Type B pancreatic cell (in vitro differentiated cells): Measurements from ENCODE around the gene MBD3L1. TPM values are rescaled to one million over a fixed set of nuclear protein-coding genes. Genes with fewer than 3 reads are reported as not detected.

Experiments used
- DNase-seq: peaks from one replicate; pipeline ENCODE4 v3.0.0; 2021; ENCODE audit warnings: mixed read lengths; ENCODE audit not compliant: unreplicated experiment; ENCODE audit errors: extremely low spot score
- H3K27ac Mint-ChIP-seq: 2 replicates; pipeline ENCODE4 v1.8.0; 2021; ENCODE audit warnings: mild to moderate bottlenecking, mixed read lengths
- H3K27me3 Mint-ChIP-seq: 2 replicates; pipeline ENCODE4 v1.8.0; 2021; ENCODE audit warnings: mixed read lengths
- H3K36me3 Mint-ChIP-seq: 2 replicates; pipeline ENCODE4 v1.8.0; 2021; ENCODE audit warnings: mixed read lengths
- H3K4me1 Mint-ChIP-seq: one replicate; pipeline ENCODE4 v1.8.0; 2021; ENCODE audit warnings: mixed read lengths; ENCODE audit not compliant: unreplicated experiment
- H3K4me3 Mint-ChIP-seq: 2 replicates; pipeline ENCODE4 v1.8.0; 2021; ENCODE audit warnings: mild to moderate bottlenecking, mixed read lengths
- H3K9me3 Mint-ChIP-seq: 2 replicates; pipeline ENCODE4 v1.8.0; 2021; ENCODE audit warnings: mixed read lengths
- total RNA-seq: library from RNA; stranded (reverse); gene quantifications from 2 replicates; pipeline ENCODE4 v1.2.1, GENCODE V29; 2021; ENCODE audit warnings: low replicate concordance
- TF ChIP-seq, protein P1 (sequence below): fragments of 200-600 bp; sonication (generic); conservative IDR thresholded peaks from 2 replicates; pipeline ENCODE4 v1.5.0; 2021; ENCODE audit warnings: antibody characterized with exemption, mild to moderate bottlenecking

The MBD3L1 gene
- total RNA-seq, 1 donor from 2014 or later = not detected

- H3K4me3 Mint-ChIP-seq = peak overlapping the region; percentile 89
- no peaks in the 10 kb centered on the region for H3K27me3 Mint-ChIP-seq
- TF ChIP-seq, protein P1, sequence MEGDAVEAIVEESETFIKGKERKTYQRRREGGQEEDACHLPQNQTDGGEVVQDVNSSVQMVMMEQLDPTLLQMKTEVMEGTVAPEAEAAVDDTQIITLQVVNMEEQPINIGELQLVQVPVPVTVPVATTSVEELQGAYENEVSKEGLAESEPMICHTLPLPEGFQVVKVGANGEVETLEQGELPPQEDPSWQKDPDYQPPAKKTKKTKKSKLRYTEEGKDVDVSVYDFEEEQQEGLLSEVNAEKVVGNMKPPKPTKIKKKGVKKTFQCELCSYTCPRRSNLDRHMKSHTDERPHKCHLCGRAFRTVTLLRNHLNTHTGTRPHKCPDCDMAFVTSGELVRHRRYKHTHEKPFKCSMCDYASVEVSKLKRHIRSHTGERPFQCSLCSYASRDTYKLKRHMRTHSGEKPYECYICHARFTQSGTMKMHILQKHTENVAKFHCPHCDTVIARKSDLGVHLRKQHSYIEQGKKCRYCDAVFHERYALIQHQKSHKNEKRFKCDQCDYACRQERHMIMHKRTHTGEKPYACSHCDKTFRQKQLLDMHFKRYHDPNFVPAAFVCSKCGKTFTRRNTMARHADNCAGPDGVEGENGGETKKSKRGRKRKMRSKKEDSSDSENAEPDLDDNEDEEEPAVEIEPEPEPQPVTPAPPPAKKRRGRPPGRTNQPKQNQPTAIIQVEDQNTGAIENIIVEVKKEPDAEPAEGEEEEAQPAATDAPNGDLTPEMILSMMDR = no peak
- no peak for DNase-seq
- no peaks in the 10 kb centered on the region for H3K9me3 Mint-ChIP-seq
- peak overlapping the region; percentile 87 for H3K27ac Mint-ChIP-seq
- peaks cover 20% of the 10 kb centered on the region for H3K36me3 Mint-ChIP-seq
- peaks cover 8% of the 10 kb centered on the region for H3K4me1 Mint-ChIP-seq
Measured at GRCh38 chr19:8831832-8832131, 395 bp upstream of the MBD3L1 start.

GRCh38 chr19:8835446-8835845, 3.3 kb downstream of the MBD3L1 start:
- TF ChIP-seq, protein P1 = no peak
- Mint-ChIP-seq H3K27ac (no peak overlapping the region), H3K36me3 (no peaks in the 10 kb centered on the region), H3K9me3 (no peaks in the 10 kb centered on the region), H3K4me1 (peaks cover 8% of the 10 kb centered on the region), H3K4me3 (no peak overlapping the region), H3K27me3 (no peaks in the 10 kb centered on the region)
- DNase-seq = no peak

- Mint-ChIP-seq H3K4me3 (no peak overlapping the region), H3K4me1 (peaks cover 8% of the 10 kb centered on the region), H3K27ac (no peak overlapping the region), H3K27me3 (no peaks in the 10 kb centered on the region), H3K9me3 (no peaks in the 10 kb centered on the region), H3K36me3 (no peaks in the 10 kb centered on the region)
- TF ChIP-seq, protein P1 = no peak
- DNase-seq = no peak
Measured at GRCh38 chr19:8835877-8836276, 3.7 kb downstream of the MBD3L1 start.

- TF ChIP-seq, protein P1 = no peak
- Mint-ChIP-seq H3K4me3 (no peak overlapping the region), H3K4me1 (no peaks in the 10 kb centered on the region), H3K36me3 (no peaks in the 10 kb centered on the region), H3K9me3 (no peaks in the 10 kb centered on the region), H3K27ac (no peak overlapping the region), H3K27me3 (no peaks in the 10 kb centered on the region)
- DNase-seq = no peak
Measured at GRCh38 chr19:8840708-8841107, 8.5 kb downstream of the MBD3L1 start.

GRCh38 chr19:8846819-8847218, 14.6 kb downstream of the MBD3L1 start:
- H3K4me3 Mint-ChIP-seq = no peak overlapping the region
- no peaks in the 10 kb centered on the region for H3K27me3 Mint-ChIP-seq
- peaks cover 11% of the 10 kb centered on the region for H3K36me3 Mint-ChIP-seq
- TF ChIP-seq, protein P1 = no peak
- H3K9me3 Mint-ChIP-seq = peaks cover 7% of the 10 kb centered on the region
- H3K4me1 Mint-ChIP-seq = no peaks in the 10 kb centered on the region
- H3K27ac Mint-ChIP-seq = peak overlapping the region; percentile 66
- no peak for DNase-seq

- TF ChIP-seq, protein P1 = no peak
Measured at GRCh38 chr19:8849232-8849631, 17.1 kb downstream of the MBD3L1 start.

More at GRCh38 chr19:8849232-8849631, 17.1 kb downstream of the MBD3L1 start:
- DNase-seq = no peak
- no peaks in the 10 kb centered on the region for H3K27me3 Mint-ChIP-seq
- H3K27ac Mint-ChIP-seq = peak overlapping the region; percentile 63
- H3K9me3 Mint-ChIP-seq = peaks cover 7% of the 10 kb centered on the region
- H3K4me1 Mint-ChIP-seq = no peaks in the 10 kb centered on the region
- H3K36me3 Mint-ChIP-seq = peaks cover 11% of the 10 kb centered on the region
- H3K4me3 Mint-ChIP-seq = no peak overlapping the region
